HuH-7 (cell line): ENCODE results near the gene OR51B4.
"Not testable (repeated sequence)": the region's sequence is repeated elsewhere in the genome, so short reads cannot be mapped to it uniquely, and the experiment has no call there.

Experiments used
- DNase-seq: peaks from one replicate; pipeline ENCODE4 v3.0.0; 2011; ENCODE audit warnings: low spot score

The OR51B4 gene

DNA sequence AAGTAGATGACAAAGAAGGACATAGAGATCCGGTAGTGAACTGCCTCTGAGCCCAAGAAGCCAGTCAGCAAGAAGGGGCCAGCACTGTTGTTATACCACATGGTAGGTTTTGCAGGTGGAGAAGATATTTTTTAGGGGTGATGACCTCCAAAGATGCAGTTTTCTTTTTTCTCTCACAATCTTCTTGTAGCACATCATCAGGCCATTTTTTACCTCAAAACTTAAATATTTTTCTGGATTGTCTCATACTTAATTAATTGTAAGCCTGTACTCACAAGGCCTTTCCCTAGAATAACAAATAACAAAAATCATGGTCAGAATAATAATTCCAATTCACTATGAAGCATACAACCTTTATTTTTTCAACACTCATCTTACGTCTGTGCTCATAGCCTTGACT lies at the start of gene OR51B4:
Gene OR51B4 (minus strand): TSS at position 101 of the 400 bp plus-strand sequence. CDS start 0 bp downstream, at position 101.
- no peak for DNase-seq

DNA sequence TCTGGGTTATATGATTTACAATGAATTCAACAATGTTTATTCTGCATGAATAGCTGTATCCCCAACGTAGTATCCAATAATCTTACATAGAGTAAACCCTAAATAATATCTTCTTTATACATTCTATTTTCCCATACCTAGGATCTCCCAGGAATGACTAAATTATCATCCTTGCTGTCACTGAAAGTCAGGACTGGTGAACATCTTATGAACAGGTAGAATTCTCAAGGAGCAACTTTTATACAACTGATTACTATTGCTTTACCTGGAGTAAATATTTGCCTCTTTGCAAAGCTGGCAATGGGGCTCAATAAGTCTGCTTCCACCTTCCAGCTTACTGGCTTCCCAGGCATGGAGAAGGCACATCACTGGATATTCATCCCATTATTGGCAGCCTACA lies 49.5 kb upstream of the OR51B4 start, which contains the start of gene OR51B6:
Gene OR51B6 (plus strand): TSS at position 301 of the 400 bp plus-strand sequence. CDS start 0 bp downstream, at position 301.
- no peak for DNase-seq

GRCh38 chr11:5349550-5349949 lies 47.8 kb upstream of the OR51B4 start:
- no peak for DNase-seq

GRCh38 chr11:5348551-5349194 lies 46.9 kb upstream of the OR51B4 start:
- no peak for DNase-seq

DNA sequence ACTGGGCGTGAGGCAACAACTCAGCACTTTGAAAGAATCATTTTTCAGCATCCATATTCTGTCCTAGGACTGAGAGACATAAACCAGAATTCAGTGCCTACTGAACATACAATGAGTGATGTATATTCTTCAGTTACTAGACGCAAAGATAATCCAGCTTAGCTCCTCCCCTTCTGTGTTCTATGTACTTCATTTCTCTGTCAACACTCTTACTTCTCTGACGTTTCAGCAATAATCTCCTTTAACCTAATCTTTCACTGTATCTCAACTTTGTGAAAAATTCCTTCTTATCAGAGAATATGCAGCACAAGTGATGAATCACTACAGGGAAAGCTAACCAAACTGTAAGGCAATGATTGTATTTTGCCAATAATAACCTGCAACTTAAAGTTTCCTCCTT lies 44.1 kb upstream of the OR51B4 start:
- no peak for DNase-seq

DNA sequence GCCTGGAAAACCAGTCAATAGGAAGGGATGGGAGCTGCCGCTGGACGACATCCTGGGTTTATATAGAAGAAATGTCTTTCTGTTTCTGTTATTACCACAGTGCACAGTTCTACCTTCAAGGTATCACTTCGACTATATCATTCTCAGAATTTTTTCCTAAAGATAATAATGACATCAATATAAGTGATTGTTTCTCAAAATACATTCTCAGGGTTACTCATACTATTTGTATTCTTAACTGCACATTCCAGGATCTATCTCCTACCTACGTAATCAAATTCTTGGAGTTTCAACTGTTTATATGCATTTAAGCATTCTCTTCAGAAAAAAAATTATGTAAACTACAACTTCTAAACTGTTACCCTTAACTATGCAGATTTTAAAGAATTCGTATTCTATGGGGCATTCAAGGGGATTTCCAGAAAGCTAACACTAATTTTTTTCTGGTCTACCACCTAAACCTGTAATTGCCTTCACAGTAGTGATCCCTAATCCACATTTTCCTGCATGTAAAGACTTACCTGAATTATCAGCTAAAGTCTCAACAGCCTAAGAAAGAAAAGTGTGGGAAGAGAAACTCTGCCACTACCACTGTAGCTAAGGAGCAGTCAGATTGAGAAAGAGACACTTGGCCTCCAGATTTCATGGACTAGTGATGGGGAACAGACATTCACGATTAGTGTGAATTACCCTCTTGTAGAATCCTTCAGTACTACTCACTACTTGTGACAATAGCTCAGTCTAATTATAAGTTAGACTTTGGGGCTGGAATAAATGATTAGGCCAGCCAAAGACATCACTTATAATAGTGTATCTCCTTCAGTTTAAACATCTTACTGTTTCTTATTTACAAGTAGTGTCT lies 42.0 kb upstream of the OR51B4 start, which contains the start of gene OR51B5:
Gene OR51B5 (minus strand): TSS at position 51 of the 862 bp plus-strand sequence. CDS start 0 bp downstream, at position 51.
- no peak for DNase-seq

DNA sequence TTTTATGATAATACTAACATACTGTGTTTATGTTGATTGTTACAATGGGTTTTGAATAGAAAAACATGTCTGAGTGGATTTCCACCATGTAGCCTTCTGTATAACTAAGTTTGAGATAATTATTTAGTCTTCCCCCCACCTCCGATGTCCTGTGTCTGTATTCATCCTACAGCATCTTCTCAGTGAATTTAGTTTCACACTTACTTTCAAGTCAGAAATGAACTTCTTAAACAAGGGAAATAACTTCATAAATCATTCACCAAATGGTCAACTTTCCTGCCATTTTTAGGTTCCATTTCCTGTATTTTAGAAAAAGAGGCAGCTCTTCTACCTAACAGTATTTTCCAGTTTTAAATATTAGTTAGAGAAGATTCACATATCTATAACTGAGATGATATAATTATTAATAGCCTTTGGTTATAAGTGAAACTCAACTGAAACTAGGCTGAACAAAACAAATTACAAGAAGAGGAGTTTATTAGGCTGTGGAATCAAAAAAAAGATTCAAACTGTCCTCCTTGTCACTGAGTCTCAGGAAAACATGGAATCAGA lies 38.1 kb upstream of the OR51B4 start:
- DNase-seq = no peak

DNA sequence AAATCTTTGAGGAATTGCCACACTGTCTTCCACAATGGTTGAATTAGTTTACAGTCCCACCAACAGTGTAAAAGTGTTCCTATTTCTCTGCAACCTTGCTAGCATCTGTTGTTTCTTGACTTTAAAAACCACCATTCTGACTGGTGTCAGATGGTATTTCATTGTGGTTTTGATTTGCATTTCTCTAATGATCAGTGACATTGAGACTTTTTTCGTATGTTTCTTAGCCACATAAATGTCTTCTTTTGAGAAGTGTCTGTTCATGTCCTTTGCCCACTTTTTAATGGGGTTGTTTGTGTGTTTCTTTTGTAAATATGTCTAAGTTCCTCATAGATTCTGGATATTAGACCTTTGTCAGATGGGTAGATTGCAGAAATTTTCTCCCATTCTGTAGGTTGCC lies 35.5 kb upstream of the OR51B4 start:
- DNase-seq = not testable (repeated sequence)

DNA sequence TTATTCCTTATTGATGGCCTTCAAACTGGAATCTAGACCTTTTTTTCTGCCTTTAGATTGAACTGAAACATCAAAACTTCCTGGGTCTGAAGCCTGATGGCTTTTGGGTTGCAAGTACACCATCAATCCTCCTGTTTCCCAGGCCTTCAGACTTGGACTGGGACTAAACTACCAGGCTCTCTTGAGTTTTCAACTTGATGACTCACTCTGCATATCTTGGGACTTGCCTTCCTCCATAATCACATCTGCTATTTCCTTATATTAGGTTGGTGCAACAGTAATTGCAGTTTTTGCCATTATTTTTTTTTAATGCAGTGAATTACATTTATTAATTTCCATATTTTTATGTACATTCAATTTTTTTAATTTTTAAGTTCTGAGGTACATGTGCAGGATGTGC lies 34.6 kb upstream of the OR51B4 start:
- DNase-seq = no peak

- no peak for DNase-seq
These were observed 33.4 kb upstream of the OR51B4 start for GRCh38 chr11:5335170-5335569.

- no peak for DNase-seq
These were observed 22.5 kb upstream of the OR51B4 start, which contains the start of gene OR51B2 for GRCh38 chr11:5324197-5324596. Gene OR51B2, minus strand, starts transcription at chr11:5324297. Its CDS starts 0 bp downstream, at chr11:5324297.

GRCh38 chr11:5317292-5317691 lies 15.5 kb upstream of the OR51B4 start:
- no peak for DNase-seq

DNA sequence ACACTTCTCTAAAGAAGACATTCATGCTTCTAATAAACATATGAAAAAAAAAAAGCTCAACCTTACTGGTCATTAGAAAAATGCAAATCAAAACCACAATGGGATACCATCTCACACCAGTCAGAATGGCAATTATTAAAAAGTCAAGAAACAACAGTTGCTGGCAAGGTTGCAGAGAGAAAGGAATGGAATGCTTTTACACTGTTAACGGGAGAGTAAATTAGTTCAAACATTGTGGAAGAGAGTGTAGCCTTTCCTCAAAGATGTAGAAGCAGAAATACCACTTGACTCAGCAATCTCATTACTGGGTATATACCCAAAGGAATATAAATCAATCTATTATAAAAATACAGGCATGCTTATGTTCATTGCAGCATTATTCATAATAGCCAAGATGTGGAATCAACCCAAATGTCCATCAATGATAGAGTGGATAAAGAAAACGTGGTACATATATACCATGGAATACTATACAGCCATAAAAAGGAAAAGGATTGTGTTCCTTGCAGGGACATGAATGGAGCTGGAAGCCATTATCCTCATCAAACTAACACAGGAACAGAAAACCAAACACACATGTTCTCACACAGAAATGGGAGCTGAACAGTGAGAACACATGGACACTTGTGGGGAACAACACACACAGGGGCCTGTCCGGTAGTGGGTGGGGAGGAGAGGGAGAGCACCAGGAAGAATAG lies 11.7 kb upstream of the OR51B4 start:
- not testable (repeated sequence) for DNase-seq

- DNase-seq = no peak
These were observed 8.7 kb upstream of the OR51B4 start for GRCh38 chr11:5310423-5310822.

DNA sequence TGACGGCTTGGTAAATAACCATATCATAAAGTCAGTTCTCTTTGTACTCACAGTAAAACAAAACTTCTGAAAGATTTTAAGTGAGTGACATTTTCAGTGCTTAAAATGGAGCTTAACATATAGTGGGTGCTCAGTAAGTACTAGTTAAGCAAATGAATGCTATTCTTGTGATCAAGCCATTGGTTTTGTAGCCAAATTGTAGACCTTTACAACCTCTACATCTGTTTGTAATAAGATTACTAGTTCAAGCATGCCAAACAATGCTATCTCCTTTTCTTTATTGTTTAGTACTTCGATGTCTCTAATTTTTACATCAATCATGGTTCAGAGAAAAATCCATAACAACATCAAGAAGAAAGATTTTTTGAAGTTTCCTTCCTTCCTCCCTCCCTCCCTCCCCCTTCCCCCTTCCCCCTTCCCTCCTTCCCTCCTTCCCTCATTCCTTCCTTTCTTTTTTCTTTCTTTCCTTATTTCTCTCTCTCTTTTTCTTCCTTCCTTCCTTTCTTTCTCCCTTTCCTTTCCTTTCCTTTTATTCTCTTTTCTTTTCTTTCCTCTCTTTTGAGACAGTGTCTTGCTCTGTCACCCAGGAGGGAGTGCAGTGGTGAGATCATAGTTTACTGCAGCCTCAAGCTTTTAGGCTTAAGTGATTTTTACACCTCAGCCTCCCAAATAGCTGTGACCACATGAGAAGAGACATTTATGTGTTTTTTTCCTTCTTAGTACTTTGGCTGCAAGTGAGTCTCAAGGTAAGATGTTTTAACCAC lies 5.7 kb upstream of the OR51B4 start:
- no peak for DNase-seq

DNA sequence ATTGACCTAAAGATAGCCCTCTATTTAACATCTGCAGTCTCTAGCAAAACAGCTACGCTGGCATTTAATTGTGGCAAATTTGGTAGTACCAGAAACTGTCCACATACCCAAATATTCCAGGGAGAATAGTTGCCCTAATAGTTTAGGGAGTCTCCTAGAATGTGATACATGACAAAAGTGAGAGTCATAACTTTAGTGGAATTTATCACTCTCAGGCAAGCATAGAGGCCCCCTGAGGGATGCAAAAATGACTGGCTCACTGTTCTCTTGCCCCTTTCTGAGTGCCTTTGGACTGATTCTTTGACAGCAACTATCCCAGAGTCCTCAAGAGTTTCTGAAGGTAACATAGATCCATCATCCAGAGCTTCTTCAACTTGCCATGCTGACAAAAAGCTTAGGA lies 2.3 kb upstream of the OR51B4 start:
- no peak for DNase-seq

DNA sequence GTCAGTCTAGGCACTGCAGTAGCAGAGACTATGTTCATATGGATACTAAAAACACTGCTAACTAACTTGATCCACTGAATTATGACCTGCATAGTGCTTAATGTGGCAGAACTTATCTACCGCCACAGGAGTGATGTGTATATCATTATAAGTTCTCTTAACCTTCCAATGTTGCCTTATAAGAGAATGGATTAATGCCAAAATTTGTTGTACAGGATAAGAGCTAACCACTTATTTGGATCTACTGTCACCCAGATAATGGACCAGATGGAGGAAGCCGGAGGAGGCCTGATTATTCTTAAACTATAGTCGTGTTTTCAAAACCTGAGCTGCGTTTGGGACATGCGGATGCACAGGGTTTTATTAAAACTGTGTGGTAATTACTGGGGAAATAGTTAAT lies 1.9 kb upstream of the OR51B4 start:
- no peak for DNase-seq

DNA sequence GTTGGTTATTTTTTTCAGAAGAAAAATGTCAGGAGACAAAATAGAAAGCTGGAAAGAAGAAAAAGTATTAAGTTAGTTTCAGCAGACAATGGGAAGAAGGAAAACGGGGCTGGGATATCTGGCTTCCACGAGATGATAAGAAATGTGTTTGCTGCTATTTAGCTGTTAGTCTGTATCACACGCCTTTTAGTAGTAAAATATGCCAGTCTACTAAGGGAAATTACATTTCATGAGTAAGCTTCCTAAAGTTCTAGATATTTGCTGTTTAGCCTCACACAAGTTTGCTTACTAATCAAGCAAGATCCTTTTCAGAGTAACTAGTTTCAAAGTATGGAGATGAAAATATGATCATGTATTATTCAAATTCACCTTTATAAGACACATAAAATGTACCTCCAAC lies 1.5 kb downstream of the OR51B4 start:
- DNase-seq = no peak

DNA sequence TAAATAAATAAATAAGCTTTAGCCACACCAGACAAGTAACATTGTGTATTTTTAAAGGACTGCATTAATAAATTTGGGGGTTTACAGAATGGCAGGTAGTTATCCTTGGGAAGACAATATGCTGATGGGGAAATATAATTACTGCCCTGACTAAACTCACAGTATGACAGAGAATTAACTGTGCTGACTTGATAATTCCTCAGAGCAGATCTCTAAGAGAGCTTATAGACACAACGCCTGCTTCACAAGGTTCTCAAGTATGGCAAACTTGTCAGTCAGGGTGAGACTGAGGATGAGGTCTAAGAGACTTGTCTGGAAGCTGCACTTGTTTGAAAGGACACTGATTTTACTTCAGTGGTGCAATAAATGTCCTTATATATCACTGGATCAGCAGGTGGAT lies 3.3 kb downstream of the OR51B4 start:
- no peak for DNase-seq

DNA sequence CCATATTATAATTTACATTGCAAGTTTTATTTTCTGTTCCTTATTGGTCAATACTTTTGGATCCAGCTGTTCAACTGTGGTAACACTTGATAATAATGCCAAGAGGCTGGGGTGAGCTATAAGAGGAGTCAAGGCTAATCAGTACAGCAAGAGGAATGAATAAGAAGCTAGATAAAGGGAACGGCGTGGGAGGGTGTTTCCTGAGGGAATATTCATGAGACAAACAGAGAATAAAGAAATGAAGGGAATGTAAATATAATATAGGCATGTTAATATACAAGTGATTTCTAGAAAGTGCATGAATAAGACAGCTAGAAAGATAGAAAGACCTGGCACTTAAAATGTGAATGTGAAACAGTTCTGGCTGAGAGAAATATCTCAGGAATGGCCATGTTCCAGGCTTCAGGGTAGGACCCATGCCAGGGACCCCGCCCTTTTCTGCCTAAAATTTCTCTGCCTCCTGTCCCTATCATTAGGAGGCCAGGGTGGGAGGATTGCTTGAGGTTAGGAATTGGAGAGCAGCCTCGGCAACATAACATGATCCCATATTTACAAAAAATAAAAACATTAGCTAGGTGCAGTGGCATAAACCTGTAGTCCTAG lies 3.9 kb downstream of the OR51B4 start:
- DNase-seq = no peak
